ENCODE results near the gene SHISA6. TPM values are rescaled to one million over a fixed set of nuclear protein-coding genes. Genes with fewer than 3 reads are reported as not detected.

SHISA6 gene
- total RNA-seq, 1 donor from 2014 or later, result 3.3 TPM

DNA sequence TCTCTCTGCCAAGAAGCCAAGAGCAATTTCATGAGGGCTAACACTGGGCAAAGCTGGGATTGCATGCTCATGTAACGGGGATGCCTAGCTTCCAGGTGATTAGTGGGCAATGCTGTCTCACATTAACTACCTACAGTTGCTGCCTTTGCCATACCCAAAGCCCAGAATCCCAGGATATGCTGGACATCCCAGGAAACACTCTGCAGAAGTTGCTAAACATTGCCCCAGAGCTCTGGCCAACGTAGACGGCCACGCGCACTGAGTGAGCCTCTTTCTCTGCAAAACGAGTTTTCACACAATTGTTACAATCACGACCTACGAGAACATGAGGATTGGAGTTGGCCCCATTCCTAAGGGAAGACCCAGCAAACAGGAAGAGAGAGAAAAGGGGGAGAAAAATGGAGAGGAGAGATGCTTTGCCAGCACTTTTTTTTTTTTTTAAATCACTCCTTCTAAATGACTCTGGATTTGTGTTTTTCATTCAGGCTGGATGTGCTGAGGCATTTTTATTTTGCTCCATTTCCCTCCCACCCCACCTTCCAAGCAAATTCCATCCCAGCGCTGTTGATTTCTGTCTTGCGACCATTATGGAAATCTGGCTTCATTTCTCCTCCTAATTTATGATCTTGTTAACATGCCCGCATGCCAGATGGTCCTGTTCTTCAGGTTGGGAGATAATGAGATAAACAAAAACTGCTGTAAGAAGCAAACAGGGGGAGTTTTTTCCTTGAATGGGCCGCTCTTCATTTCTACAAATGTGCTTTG, 244.5 kb downstream of the SHISA6 start:
- Histone ChIP-seq H3K27ac (no peak overlapping the region), H3K27me3 (peaks cover 42% of the 10 kb centered on the region), H3K9ac (no peak overlapping the region), H3K4me1 (peaks cover 45% of the 10 kb centered on the region), H4K20me1 (ENCODE audit: low read depth) (peaks cover 15% of the 10 kb centered on the region), H3K4me3 (no peak overlapping the region), H3K4me2 (peak overlapping the region; percentile 40), H3F3A (ENCODE audit: low read depth) (peaks cover 44% of the 10 kb centered on the region), H3K9me3 (ENCODE audit: low read depth) (no peaks in the 10 kb centered on the region), H2AFZ (replicated peaks) (no peak overlapping the region), H3K36me3 (no peaks in the 10 kb centered on the region), H3K79me2 (ENCODE audit: low read depth) (no peaks in the 10 kb centered on the region)
- TF ChIP-seq EZH2 (IDR thresholded peaks at IDR 0.05) (no peak), EZH2phosphoT487 (IDR thresholded peaks at IDR 0.05) (no peak)
- TF ChIP-seq, protein P1, sequence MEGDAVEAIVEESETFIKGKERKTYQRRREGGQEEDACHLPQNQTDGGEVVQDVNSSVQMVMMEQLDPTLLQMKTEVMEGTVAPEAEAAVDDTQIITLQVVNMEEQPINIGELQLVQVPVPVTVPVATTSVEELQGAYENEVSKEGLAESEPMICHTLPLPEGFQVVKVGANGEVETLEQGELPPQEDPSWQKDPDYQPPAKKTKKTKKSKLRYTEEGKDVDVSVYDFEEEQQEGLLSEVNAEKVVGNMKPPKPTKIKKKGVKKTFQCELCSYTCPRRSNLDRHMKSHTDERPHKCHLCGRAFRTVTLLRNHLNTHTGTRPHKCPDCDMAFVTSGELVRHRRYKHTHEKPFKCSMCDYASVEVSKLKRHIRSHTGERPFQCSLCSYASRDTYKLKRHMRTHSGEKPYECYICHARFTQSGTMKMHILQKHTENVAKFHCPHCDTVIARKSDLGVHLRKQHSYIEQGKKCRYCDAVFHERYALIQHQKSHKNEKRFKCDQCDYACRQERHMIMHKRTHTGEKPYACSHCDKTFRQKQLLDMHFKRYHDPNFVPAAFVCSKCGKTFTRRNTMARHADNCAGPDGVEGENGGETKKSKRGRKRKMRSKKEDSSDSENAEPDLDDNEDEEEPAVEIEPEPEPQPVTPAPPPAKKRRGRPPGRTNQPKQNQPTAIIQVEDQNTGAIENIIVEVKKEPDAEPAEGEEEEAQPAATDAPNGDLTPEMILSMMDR (IDR thresholded peaks at IDR 0.05), result no peak
- H3K27me3 Mint-ChIP-seq (ENCODE audit: insufficient read depth, low read depth), result peaks cover 70% of the 10 kb centered on the region
- no peak overlapping the region for H3K27ac Mint-ChIP-seq
- H3K4me3 Mint-ChIP-seq, result no peak overlapping the region
- H3K4me1 Mint-ChIP-seq, result peaks cover 39% of the 10 kb centered on the region
- no peaks in the 10 kb centered on the region for H3K36me3 Mint-ChIP-seq
- DNase-seq (ENCODE audit: low spot score), result no peak
- peaks cover 1% of the 10 kb centered on the region for H3K9me3 Mint-ChIP-seq

DNA sequence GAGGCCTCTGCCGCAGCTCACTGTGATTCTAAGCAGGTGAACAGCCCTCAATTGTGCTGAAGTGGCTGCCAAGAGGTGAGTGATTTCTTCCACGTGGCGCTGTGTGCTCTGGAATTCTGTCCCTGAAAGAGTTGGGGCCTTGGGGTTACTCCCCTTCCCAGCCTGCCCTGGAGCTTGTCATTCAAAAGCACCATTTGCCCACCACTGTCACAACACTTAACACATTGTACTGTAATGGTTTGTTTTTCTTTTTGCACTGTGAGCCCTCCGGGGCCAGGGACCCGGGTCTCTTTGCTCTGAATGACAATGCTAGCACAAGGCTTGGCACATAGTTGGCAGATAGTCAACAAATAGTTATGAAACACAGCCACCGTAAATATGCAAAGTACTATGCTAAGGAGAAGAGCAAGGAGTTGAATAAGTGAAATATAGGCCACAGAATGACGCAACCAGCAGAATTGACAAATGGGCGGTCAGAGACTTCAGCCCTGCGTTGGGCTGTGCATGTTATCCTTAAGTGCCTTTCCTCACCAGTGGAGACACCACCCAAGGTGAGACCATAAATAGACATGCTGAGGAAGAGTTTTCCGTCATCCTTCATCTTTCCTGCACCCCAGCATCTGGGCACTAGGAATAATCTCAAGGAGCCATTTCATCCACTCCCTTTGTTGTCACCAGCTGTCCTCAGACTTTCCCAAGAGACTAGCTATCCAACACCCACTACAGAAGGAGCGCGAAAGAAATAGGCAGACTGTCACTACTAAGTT, 245.3 kb downstream of the SHISA6 start:
- peaks cover 42% of the 10 kb centered on the region for H3K27me3 ChIP-seq
- H3K4me1 Mint-ChIP-seq, result peaks cover 44% of the 10 kb centered on the region
- H3K9ac ChIP-seq, result no peak overlapping the region
- H3K79me2 ChIP-seq (ENCODE audit: low read depth), result no peaks in the 10 kb centered on the region
- H3K27ac ChIP-seq, result no peak overlapping the region
- peaks cover 71% of the 10 kb centered on the region for H3K27me3 Mint-ChIP-seq (ENCODE audit: insufficient read depth, low read depth)
- H3K4me3 ChIP-seq, result no peak overlapping the region
- H3K4me3 Mint-ChIP-seq, result no peak overlapping the region
- no peaks in the 10 kb centered on the region for H3K36me3 Mint-ChIP-seq
- peaks cover 19% of the 10 kb centered on the region for H4K20me1 ChIP-seq (ENCODE audit: low read depth)
- DNase-seq (ENCODE audit: low spot score), result peak; percentile 23
- no peak overlapping the region for H3K27ac Mint-ChIP-seq
- H3K36me3 ChIP-seq, result no peaks in the 10 kb centered on the region
- peaks cover 5% of the 10 kb centered on the region for H3K9me3 Mint-ChIP-seq
- TF ChIP-seq, protein P1 (IDR thresholded peaks at IDR 0.05), result no peak
- no peak for TF ChIP-seq EZH2 (IDR thresholded peaks at IDR 0.05)
- TF ChIP-seq EZH2phosphoT487 (IDR thresholded peaks at IDR 0.05), result no peak
- H3K4me1 ChIP-seq, result peaks cover 53% of the 10 kb centered on the region
- no peak overlapping the region for H2AFZ ChIP-seq (replicated peaks)
- H3K9me3 ChIP-seq (ENCODE audit: low read depth), result no peaks in the 10 kb centered on the region
- H3K4me2 ChIP-seq, result peak overlapping the region; percentile 40
- peaks cover 50% of the 10 kb centered on the region for H3F3A ChIP-seq (ENCODE audit: low read depth)

DNA sequence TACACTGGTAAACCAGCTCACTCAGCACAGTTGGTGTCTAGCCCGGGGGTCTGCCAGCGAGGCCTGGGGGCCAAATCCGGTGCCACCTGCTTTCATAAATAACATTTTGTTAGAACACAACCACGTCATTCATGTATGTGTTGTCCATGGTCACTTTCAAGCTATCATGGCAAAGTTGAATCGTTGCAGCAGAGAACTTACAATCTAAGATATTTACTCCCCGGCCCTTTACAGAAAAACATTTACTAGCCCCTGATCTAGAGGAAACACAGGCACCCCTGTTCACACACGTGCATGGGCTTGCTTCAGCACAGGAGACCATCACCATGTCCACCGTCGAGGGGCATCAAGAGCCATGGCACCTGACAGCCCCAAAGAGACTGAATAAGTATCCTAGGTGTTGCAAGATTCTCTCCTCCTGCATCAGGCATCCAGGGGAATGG, 245.9 kb downstream of the SHISA6 start:
- Mint-ChIP-seq H3K27ac (no peak overlapping the region), H3K4me1 (peaks cover 44% of the 10 kb centered on the region), H3K36me3 (no peaks in the 10 kb centered on the region), H3K27me3 (ENCODE audit: insufficient read depth, low read depth) (peaks cover 74% of the 10 kb centered on the region), H3K9me3 (peaks cover 6% of the 10 kb centered on the region), H3K4me3 (no peak overlapping the region)
- Histone ChIP-seq H4K20me1 (ENCODE audit: low read depth) (peaks cover 19% of the 10 kb centered on the region), H3K4me2 (peak overlapping the region; percentile 40), H3F3A (ENCODE audit: low read depth) (peaks cover 50% of the 10 kb centered on the region), H3K27ac (no peak overlapping the region), H3K4me1 (peaks cover 54% of the 10 kb centered on the region), H3K4me3 (no peak overlapping the region), H3K36me3 (no peaks in the 10 kb centered on the region), H3K79me2 (ENCODE audit: low read depth) (no peaks in the 10 kb centered on the region), H3K27me3 (peaks cover 43% of the 10 kb centered on the region), H3K9ac (no peak overlapping the region), H2AFZ (replicated peaks) (no peak overlapping the region), H3K9me3 (ENCODE audit: low read depth) (no peaks in the 10 kb centered on the region)
- no peak for TF ChIP-seq EZH2 (IDR thresholded peaks at IDR 0.05)
- TF ChIP-seq, protein P1 (IDR thresholded peaks at IDR 0.05), result no peak
- peak; percentile 39 for DNase-seq (ENCODE audit: low spot score)
